Esophagus squamous epithelium (tissue), 4 donors: ENCODE data around the gene ANXA10.

ENCODE experiments used
- CTCF ChIP-seq, 6 experiments: fragments of 450-650 bp in 4 of 6; fragments of 200-600 bp in 2 of 6; sonication (generic) in 2 of 6; IDR thresholded peaks; one replicate each; pipeline ENCODE4 v1.5.1; 2016 to 2019; ENCODE audit warnings: antibody characterized with exemption in 6 of 6, mild to moderate bottlenecking in 4 of 6, moderate library complexity in 4 of 6
- POLR2A ChIP-seq, 4 donors: fragments of 450-650 bp; IDR thresholded peaks; one replicate each; pipeline ENCODE4 v1.6.1; 2017; ENCODE audit warnings: antibody characterized with exemption in 4 of 4, mild to moderate bottlenecking in 4 of 4, moderate library complexity in 3 of 4

GRCh38 chr4:168129046-168129772, 36.9 kb downstream of the ANXA10 start:
- TF ChIP-seq CTCF (IDR thresholded peaks at IDR 0.05), result no peak
- no peak for TF ChIP-seq POLR2A (IDR thresholded peaks at IDR 0.05)
